IPS-NIHi7 (cell line): Measurements from ENCODE around the gene KLF16.

Source experiments
- DNase-seq: peaks from one replicate; pipeline ENCODE4 v3.0.0; 2012; ENCODE audit warnings: mixed read lengths; ENCODE audit errors: extremely low spot score

KLF16 gene

DNA sequence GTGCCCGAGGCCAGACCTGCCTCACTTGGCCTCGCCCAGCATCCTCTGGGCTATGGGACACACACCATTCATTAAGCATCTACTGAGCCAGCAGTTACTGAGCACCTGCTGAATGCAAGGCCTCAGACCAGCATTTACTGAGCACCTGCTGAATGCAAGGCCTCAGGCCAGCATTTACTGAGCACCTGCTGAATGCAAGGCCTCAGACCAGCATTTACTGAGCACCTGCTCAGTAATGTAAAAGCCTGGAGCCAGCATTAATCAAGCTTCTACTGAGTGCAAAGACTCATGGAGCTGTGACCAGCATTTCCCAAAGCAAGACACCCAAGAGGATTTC lies 55.0 kb downstream of the KLF16 start:
- no peak for DNase-seq

DNA sequence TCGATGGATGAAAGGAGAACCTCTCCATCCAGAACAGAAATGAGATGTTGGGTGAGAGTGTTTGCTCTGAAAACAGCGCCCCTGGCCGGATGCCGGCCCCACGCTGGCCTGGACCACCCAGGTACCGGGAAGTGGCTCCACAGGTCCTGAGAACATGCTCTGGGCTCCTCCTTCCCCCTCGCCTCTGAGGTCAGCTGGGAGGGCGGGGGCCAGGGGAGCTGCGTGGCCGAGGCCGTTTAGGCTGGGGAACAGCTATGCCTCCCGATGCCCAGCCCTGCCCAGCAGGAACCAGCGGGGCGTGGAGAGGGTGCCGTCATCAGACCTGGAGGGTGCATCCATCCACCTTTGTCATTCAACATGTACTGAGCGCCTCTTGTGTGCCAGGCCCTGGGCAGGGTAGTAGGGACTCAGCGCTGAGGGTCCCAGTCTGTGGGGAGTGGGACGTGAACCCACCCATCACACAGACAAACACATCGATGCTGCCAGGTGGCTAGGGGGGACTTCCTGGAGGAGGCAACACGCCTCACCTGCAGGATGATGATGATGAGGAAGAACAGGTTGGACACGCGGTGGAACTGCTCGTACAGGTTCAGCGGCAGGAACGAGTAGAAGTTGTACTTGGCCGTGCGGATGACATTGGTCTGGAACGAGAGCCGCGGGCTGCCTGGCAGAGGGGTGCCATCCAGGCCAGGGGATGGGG lies 55.5 kb downstream of the KLF16 start:
- no peak for DNase-seq

DNA sequence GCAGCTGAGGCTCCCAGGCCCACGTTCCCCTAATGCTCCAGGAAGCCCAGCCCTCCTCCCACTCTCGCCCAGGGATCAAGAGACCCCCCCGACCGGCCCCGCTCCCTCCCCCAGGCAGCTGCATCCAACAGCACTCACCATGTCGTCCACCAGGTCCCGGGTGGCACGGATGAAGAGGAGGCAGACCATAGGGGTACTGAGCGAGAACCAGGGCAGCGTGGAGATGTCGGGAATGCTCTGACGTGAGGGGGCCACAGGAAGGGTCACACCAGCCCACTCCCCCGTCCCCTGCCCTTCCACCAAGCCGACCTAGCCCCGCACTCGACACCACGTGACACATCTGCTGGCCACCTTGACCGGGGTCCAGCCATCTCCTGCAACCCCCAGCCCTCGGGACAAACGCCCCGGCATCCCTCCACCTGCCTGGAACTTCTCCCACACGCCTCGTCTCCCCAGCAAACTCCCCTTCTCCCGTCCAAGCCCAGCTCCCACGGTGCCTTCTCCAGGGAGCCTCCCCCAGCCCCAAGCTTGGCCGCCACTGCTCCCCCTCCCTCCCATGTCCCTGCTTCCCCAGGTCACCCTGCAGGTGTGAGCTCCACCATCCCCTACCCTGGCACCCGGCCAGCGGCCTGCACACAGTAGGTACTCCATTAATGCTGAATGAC lies 56.2 kb downstream of the KLF16 start:
- no peak for DNase-seq

DNA sequence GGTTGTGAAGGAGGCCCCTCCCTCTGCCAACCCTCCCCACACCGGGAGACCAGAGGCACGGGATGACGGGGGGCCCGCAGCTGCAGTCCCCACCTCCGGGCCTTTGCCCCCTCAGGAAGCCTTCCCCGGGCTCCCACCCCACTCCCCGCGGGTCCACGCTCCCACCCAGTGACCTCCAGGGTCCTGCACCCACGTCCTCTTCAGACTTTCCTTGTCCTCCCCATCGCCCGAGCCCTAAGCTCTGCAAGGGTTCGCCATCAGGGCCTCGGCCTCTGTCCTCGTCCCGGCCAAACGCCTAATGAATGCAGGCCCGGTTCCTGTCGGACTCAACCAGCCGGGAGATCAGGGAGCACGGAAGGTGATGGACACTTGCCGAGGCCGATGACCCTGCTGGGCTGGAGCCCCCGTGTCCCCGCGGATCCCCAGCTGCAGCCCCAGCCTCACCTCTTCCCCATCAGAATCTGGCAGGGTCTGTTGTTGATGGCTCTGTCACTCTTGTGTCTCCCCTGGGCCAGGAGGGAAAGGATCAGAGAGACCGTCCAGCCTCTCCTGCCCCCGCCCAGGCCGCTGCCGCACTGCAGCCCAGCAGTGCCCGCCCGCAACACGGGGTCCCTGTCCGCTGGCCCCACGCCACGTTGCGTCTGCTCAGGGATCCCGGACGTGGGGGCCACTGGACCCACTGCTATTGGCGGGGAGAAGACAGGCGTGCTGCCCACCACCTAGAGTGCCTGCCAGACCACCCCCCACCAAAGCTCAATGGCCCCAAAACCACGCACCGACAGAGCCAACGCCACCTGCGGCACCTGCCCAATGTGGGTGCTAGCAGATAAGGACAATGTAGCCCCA lies 57.0 kb downstream of the KLF16 start:
- DNase-seq, result no peak

DNA sequence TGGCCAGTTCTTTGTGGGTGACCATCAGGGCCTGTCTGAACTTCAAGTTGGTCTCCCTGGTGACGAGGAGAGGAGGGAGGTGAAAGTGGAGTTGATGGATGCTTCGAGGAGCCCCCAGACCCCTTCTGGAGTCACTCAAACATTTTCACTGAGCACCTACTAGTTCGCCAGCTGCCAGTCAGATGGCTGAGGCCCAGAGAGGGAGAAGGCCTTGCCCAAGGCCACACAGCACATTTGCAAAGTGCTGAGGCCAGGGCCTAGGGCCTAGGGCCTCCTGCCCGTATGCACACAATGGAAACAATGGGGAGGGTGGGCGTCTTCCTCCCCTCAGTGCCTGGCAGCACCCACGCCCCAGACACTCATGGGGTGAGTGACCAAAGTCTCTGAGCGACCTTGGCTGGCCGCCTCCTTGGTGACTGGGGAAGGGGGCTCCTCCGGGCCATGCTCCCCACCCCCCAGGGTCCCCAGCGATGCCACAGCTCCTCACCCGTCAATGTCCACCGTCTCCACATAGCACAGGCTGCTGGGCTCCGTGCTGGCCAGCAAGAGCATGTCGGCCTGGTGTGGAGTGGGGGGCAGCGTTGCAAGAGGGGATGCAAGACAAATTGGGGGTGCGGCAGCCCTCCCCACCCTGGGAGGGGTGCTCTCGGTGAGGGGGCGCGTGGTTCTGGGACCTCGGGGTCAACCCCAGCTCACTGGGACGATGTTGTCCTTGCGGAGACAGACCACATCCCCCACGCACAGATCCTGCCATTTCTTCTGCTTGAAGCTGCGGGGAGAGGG lies 57.8 kb downstream of the KLF16 start:
- DNase-seq, result no peak

DNA sequence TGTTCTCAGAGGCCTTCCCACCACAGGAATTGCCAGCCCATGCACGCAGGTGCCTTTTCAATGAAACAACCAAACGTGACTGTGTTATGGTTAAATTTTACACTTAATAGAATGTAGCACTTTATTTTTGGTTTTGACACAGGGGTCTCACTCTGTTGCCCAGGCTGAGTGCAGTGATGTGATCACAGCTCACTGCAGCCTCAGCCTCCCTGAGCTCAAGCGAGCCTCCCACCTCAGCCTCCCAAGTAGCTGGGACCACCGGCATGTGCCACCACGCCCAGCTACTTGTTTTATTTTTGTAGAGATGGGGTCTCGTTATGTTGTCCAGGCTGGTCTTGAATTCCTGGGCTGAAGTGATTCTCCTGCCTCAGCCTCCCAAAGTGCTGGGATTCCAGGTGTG lies 58.5 kb downstream of the KLF16 start:
- DNase-seq, result no peak
